ENCODE data around the gene TNFRSF13B.

GRCh38 chr17:16994631-16995030 is 22.7 kb upstream of the TNFRSF13B start:
- TF ChIP-seq EP300 (IDR thresholded peaks at IDR 0.05; ENCODE audit: borderline replicate concordance), result no peak
- no peak for TF ChIP-seq YY1 (IDR thresholded peaks at IDR 0.05; ENCODE audit: low read depth)
- TF ChIP-seq USF1 (IDR thresholded peaks at IDR 0.05), result no peak
- no peak for TF ChIP-seq ZBTB7A (IDR thresholded peaks at IDR 0.05; ENCODE audit: low read depth)
- no peak for TF ChIP-seq TAF1 (IDR thresholded peaks at IDR 0.05; ENCODE audit: low read depth)
- no peak for TF ChIP-seq CEBPB (IDR thresholded peaks at IDR 0.05)
- no peak for TF ChIP-seq MAX (IDR thresholded peaks at IDR 0.05)

All from Ishikawa (cell line).